ENCODE measurements around the gene KLHL12.
A peak's percentile ranks its signal among the peaks of the same experiment; 100 is the strongest.

The KLHL12 gene

DNA sequence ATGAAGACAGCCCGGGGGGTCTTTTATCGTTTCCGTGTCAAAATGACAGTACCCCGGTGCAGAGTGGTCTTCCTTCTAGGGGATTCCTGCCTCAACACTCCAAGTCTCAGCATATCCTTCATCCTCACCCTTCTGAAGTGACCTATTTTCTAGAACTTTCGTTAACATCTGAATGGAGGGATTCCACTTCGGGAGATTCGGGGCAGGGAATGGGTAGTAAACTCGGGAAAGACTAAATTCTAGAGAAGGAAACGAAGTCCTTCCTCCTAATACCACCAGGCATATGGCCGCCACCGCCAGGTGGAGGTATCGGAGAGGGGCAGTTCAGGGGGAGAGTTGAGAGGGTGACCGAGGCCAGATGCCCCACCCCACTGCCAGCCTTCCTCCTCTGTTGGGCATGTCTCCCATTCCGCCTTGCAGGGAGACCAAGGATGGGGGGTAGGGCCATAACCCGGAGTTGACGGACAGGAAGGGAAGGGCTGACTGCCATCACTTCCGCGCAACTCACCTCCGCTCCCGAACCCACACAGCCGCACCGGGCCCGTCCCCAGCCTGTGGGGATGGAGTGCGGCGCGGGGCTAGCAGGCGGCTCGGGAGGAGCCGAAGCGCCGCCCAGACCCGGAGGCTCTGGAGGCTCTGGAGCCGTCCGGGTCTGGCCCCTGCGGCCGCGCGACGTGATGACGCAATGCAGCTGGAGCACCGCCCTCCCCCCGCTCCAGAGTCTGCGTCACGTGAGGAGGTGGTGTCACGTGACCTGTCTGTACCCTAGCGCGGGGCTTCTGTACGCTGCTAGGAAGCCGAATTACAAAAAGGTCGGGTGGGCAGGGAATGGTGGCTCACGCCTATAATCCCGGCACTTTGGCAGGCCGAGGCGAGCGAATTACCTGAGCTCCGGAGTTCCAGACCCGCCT lies at the start of gene KLHL12:
TSS of gene KLHL12 (minus strand) at position 654 of the 911 bp plus-strand sequence. CDS start 2,072 bp downstream, outside the sequence.
- DNase-seq (ENCODE audit: low read depth): peak; percentile 92
- TF ChIP-seq, protein P1, sequence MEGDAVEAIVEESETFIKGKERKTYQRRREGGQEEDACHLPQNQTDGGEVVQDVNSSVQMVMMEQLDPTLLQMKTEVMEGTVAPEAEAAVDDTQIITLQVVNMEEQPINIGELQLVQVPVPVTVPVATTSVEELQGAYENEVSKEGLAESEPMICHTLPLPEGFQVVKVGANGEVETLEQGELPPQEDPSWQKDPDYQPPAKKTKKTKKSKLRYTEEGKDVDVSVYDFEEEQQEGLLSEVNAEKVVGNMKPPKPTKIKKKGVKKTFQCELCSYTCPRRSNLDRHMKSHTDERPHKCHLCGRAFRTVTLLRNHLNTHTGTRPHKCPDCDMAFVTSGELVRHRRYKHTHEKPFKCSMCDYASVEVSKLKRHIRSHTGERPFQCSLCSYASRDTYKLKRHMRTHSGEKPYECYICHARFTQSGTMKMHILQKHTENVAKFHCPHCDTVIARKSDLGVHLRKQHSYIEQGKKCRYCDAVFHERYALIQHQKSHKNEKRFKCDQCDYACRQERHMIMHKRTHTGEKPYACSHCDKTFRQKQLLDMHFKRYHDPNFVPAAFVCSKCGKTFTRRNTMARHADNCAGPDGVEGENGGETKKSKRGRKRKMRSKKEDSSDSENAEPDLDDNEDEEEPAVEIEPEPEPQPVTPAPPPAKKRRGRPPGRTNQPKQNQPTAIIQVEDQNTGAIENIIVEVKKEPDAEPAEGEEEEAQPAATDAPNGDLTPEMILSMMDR (IDR thresholded peaks at IDR 0.05; ENCODE audit: control insufficient read depth, extremely low read depth, insufficient read depth): peak; percentile 58
- H3K4me3 ChIP-seq (ENCODE audit: low read depth, low read length): peak within 1 kb of the TSS; percentile 95

DNA sequence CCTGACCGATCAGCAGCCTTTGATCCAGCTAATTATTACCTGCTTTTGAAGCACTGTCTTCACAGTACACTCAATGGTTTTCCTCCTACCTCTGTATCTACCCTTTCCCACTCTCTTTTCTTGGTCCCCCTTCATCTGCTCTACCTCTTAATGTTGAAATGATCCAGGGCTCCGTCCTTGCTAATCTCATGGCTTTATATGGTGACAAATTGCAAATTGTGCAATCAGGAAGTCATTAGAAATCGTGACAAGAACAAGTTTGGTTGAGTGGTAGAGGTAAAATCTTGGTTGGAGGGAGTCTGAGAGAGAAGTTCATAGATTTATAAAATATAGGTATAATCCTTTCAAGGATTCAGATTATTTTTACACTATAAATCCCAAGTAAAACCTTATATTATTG lies 49.6 kb upstream of the KLHL12 start:
- TF ChIP-seq, protein P1 (IDR thresholded peaks at IDR 0.05; ENCODE audit: control insufficient read depth, extremely low read depth, insufficient read depth): no peak
- no peak overlapping the region for H3K4me3 ChIP-seq (ENCODE audit: low read depth, low read length)
- DNase-seq (ENCODE audit: low read depth): no peak

- TF ChIP-seq, protein P1 (IDR thresholded peaks at IDR 0.05; ENCODE audit: control insufficient read depth, extremely low read depth, insufficient read depth): no peak
- H3K4me3 ChIP-seq (ENCODE audit: low read depth, low read length): no peak overlapping the region
- no peak for DNase-seq (ENCODE audit: low read depth)
Measured at GRCh38 chr1:202974856-202975255, 47.8 kb upstream of the KLHL12 start.

GRCh38 chr1:202972046-202972445 lies 45.0 kb upstream of the KLHL12 start:
- no peak overlapping the region for H3K4me3 ChIP-seq (ENCODE audit: low read depth, low read length)
- TF ChIP-seq, protein P1 (IDR thresholded peaks at IDR 0.05; ENCODE audit: control insufficient read depth, extremely low read depth, insufficient read depth): no peak
- no peak for DNase-seq (ENCODE audit: low read depth)

GRCh38 chr1:202968895-202969295 lies 41.9 kb upstream of the KLHL12 start:
- no peak for DNase-seq (ENCODE audit: low read depth)
- H3K4me3 ChIP-seq (ENCODE audit: low read depth, low read length): no peak overlapping the region
- TF ChIP-seq, protein P1 (IDR thresholded peaks at IDR 0.05; ENCODE audit: control insufficient read depth, extremely low read depth, insufficient read depth): peak; percentile 54

- no peak overlapping the region for H3K4me3 ChIP-seq (ENCODE audit: low read depth, low read length)
Measured at GRCh38 chr1:202968351-202968750, 41.3 kb upstream of the KLHL12 start.

More at GRCh38 chr1:202968351-202968750, 41.3 kb upstream of the KLHL12 start:
- TF ChIP-seq, protein P1 (IDR thresholded peaks at IDR 0.05; ENCODE audit: control insufficient read depth, extremely low read depth, insufficient read depth): no peak
- DNase-seq (ENCODE audit: low read depth): no peak
